Astrocyte (in vitro differentiated cells and primary cell): ENCODE results near the gene FMN2. TPM values are rescaled to one million over a fixed set of nuclear protein-coding genes. Genes with fewer than 3 reads are reported as not detected.
A peak's percentile ranks its signal among the peaks of the same experiment; 100 is the strongest.

Source experiments
- DNase-seq: peaks from one replicate; pipeline ENCODE4 v3.0.0-alpha.2; 2010; ENCODE audit warnings: low read depth
- FAIRE-seq: peaks from 2 replicates; lab custom pipeline; 2011; peaks lifted over from hg19 to GRCh38; lab: Jason Lieb, UNC
- H2AFZ ChIP-seq: 2 replicates; pipeline ENCODE4 v1.6.0; 2012; ENCODE audit warnings: low read depth, low read length, inconsistent platforms
- H3K27ac ChIP-seq: 2 replicates; pipeline ENCODE4 v1.5.1; 2011; ENCODE audit warnings: low read depth, low read length, inconsistent platforms
- H3K27me3 ChIP-seq: 2 replicates; pipeline ENCODE4 v1.6.0; 2011; ENCODE audit warnings: low read length, inconsistent platforms; ENCODE audit not compliant: insufficient read depth
- H3K36me3 ChIP-seq: 2 replicates; pipeline ENCODE4 v1.5.1; 2011; ENCODE audit warnings: low read length, inconsistent platforms; ENCODE audit not compliant: insufficient read depth
- H3K4me1 ChIP-seq: 2 replicates; pipeline ENCODE4 v1.5.1; 2011; ENCODE audit warnings: low read length, inconsistent platforms; ENCODE audit not compliant: insufficient read depth
- H3K4me2 ChIP-seq: 2 replicates; pipeline ENCODE4 v1.6.0; 2012; ENCODE audit warnings: low read length, inconsistent platforms
- H3K4me3 ChIP-seq: 2 replicates; pipeline ENCODE4 v1.5.1; 2011; ENCODE audit warnings: low read depth, mild to moderate bottlenecking, low read length, inconsistent platforms; ENCODE audit not compliant: insufficient read depth
- H3K79me2 ChIP-seq: 2 replicates; pipeline ENCODE4 v1.6.0; 2012; ENCODE audit warnings: mild to moderate bottlenecking, low read length, inconsistent platforms; ENCODE audit not compliant: insufficient read depth
- H3K9ac ChIP-seq: 2 replicates; pipeline ENCODE4 v1.6.0; 2012; ENCODE audit warnings: mild to moderate bottlenecking, low read length, inconsistent platforms
- H3K9me3 ChIP-seq: 2 replicates; pipeline ENCODE4 v1.5.1; 2012; ENCODE audit warnings: low read depth, mild to moderate bottlenecking, low read length, inconsistent platforms; ENCODE audit not compliant: insufficient read depth
- H4K20me1 ChIP-seq: 2 replicates; pipeline ENCODE4 v1.6.0; 2012; ENCODE audit warnings: low read length, inconsistent platforms; ENCODE audit not compliant: insufficient read depth
- H3K27ac Mint-ChIP-seq: one replicate; pipeline ENCODE4 v1.8.0; 2021; ENCODE audit warnings: mild to moderate bottlenecking, mixed read lengths; ENCODE audit not compliant: unreplicated experiment
- H3K27me3 Mint-ChIP-seq: one replicate; pipeline ENCODE4 v1.8.0; 2021; ENCODE audit warnings: low read depth, mixed read lengths; ENCODE audit not compliant: unreplicated experiment
- H3K36me3 Mint-ChIP-seq: one replicate; pipeline ENCODE4 v1.8.0; 2021; ENCODE audit warnings: low read depth, mixed read lengths; ENCODE audit not compliant: unreplicated experiment
- H3K4me1 Mint-ChIP-seq: one replicate; pipeline ENCODE4 v1.8.0; 2021; ENCODE audit warnings: low read depth, mixed read lengths; ENCODE audit not compliant: unreplicated experiment
- H3K4me3 Mint-ChIP-seq: one replicate; pipeline ENCODE4 v1.8.0; 2021; ENCODE audit warnings: mild to moderate bottlenecking, moderate library complexity, mixed read lengths; ENCODE audit not compliant: unreplicated experiment
- H3K9me3 Mint-ChIP-seq: one replicate; pipeline ENCODE4 v1.8.0; 2021; ENCODE audit warnings: mild to moderate bottlenecking, mixed read lengths; ENCODE audit not compliant: unreplicated experiment
- EZH2 ChIP-seq: IDR thresholded peaks from 2 replicates; pipeline ENCODE4 v1.6.1; 2012; ENCODE audit warnings: mild to moderate bottlenecking, low read length, inconsistent platforms; ENCODE audit not compliant: insufficient read depth
- total RNA-seq: library from RNA; stranded (reverse); gene quantifications from 2 replicates; pipeline ENCODE4 v1.2.1, GENCODE V29; 2021
- TF ChIP-seq, protein P1 (sequence below): IDR thresholded peaks from 2 replicates; pipeline ENCODE4 v1.5.1; 2011; ENCODE audit warnings: low read depth, mild to moderate bottlenecking, inconsistent platforms, low read length, moderate library complexity; ENCODE audit not compliant: insufficient read depth

FMN2 gene
- total RNA-seq, 1 donor from 2014 or later: 2.4 TPM

DNA sequence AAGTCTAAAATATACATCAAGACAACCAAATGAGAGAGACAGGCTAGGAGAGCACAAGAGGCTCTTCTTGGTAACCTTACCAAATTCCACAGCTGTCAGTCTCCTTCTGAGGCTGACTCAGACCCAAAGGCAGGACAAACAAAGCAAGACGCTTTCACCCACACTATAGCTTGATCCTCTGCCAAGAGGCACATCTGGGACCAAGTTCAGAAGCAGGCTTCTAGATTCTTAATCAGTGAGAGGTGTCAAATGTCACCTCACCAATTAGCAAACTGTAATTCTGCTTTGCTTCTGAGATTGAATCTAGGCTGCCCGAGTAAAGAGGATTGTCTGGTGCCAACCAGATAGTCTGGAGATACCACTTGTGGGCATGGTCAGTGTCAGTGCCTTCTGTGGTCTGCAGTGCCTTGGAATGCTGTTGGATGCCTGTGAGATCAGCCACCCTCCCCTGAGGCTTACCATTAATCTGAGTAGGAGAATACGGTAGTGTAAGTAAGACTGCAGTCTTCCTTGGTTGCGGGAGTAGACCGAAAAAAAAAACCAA, 151.0 kb downstream of the FMN2 start:
- peak; percentile 95 for FAIRE-seq
- no peaks in the 10 kb centered on the region for H3K36me3 ChIP-seq

GRCh38 chr1:240244968-240245628, 153.4 kb downstream of the FMN2 start:
- DNase-seq: peak; percentile 70

More for the DNA sequence above, 151.0 kb downstream of the FMN2 start:
- no peaks in the 10 kb centered on the region for H3K36me3 Mint-ChIP-seq
- peaks cover 3% of the 10 kb centered on the region for H3K79me2 ChIP-seq
- H3K27me3 Mint-ChIP-seq: no peaks in the 10 kb centered on the region
- H4K20me1 ChIP-seq: no peaks in the 10 kb centered on the region
- peaks cover 29% of the 10 kb centered on the region for H3K4me1 Mint-ChIP-seq
- peak overlapping the region; percentile 10 for H3K27ac Mint-ChIP-seq
- peaks cover 29% of the 10 kb centered on the region for H3K4me1 ChIP-seq
- H3K27ac ChIP-seq: peak overlapping the region; percentile 61
- no peaks in the 10 kb centered on the region for H3K9me3 ChIP-seq
- no peaks in the 10 kb centered on the region for H3K27me3 ChIP-seq
- H3K4me2 ChIP-seq: peak overlapping the region; percentile 71
- no peak overlapping the region for H2AFZ ChIP-seq
- TF ChIP-seq EZH2: no peak
- TF ChIP-seq, protein P1, sequence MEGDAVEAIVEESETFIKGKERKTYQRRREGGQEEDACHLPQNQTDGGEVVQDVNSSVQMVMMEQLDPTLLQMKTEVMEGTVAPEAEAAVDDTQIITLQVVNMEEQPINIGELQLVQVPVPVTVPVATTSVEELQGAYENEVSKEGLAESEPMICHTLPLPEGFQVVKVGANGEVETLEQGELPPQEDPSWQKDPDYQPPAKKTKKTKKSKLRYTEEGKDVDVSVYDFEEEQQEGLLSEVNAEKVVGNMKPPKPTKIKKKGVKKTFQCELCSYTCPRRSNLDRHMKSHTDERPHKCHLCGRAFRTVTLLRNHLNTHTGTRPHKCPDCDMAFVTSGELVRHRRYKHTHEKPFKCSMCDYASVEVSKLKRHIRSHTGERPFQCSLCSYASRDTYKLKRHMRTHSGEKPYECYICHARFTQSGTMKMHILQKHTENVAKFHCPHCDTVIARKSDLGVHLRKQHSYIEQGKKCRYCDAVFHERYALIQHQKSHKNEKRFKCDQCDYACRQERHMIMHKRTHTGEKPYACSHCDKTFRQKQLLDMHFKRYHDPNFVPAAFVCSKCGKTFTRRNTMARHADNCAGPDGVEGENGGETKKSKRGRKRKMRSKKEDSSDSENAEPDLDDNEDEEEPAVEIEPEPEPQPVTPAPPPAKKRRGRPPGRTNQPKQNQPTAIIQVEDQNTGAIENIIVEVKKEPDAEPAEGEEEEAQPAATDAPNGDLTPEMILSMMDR: no peak
- no peak overlapping the region for H3K4me3 ChIP-seq
- H3K9ac ChIP-seq: peak overlapping the region; percentile 3
- peak; percentile 75 for DNase-seq
- H3K9me3 Mint-ChIP-seq: peaks cover 4% of the 10 kb centered on the region
- no peak overlapping the region for H3K4me3 Mint-ChIP-seq

More at GRCh38 chr1:240244968-240245628, 153.4 kb downstream of the FMN2 start:
- no peak overlapping the region for H3K4me3 ChIP-seq
- H3K27ac Mint-ChIP-seq: peak overlapping the region; percentile 96
- no peaks in the 10 kb centered on the region for H3K27me3 Mint-ChIP-seq
- peak overlapping the region; percentile 29 for H2AFZ ChIP-seq
- H3K9me3 ChIP-seq: no peaks in the 10 kb centered on the region
- H3K9ac ChIP-seq: peak overlapping the region; percentile 38
- no peaks in the 10 kb centered on the region for H3K36me3 Mint-ChIP-seq
- H4K20me1 ChIP-seq: no peaks in the 10 kb centered on the region
- H3K36me3 ChIP-seq: no peaks in the 10 kb centered on the region
- TF ChIP-seq, protein P1: no peak
- no peak for TF ChIP-seq EZH2
- H3K4me1 Mint-ChIP-seq: peaks cover 29% of the 10 kb centered on the region
- H3K27me3 ChIP-seq: no peaks in the 10 kb centered on the region
- peak overlapping the region; percentile 69 for H3K4me2 ChIP-seq
- peaks cover 9% of the 10 kb centered on the region for H3K9me3 Mint-ChIP-seq
- H3K4me3 Mint-ChIP-seq: no peak overlapping the region
- peaks cover 29% of the 10 kb centered on the region for H3K4me1 ChIP-seq
- peak; percentile 96 for FAIRE-seq
- peaks cover 9% of the 10 kb centered on the region for H3K79me2 ChIP-seq
- H3K27ac ChIP-seq: peak overlapping the region; percentile 81
